Testis (tissue), 2 donors: ENCODE results near the gene GABRA5.

ENCODE experiments used
- POLR2A ChIP-seq: fragments of 450-650 bp; IDR thresholded peaks from one replicate; pipeline ENCODE4 v1.6.1; 2017; ENCODE audit warnings: antibody characterized with exemption, mild to moderate bottlenecking, moderate library complexity
- TF ChIP-seq, protein P1 (sequence below), 3 experiments: fragments of 450-650 bp in 2 of 3; fragments of 200-600 bp in 1 of 3; sonication (generic) in 1 of 3; IDR thresholded peaks; one replicate each; pipeline ENCODE4 v1.5.1; 2016 to 2019; ENCODE audit warnings: antibody characterized with exemption in 3 of 3, mild to moderate bottlenecking in 2 of 3, moderate library complexity in 1 of 3

GRCh38 chr15:26870346-26870745, 3.5 kb downstream of the GABRA5 start:
- TF ChIP-seq, protein P1, sequence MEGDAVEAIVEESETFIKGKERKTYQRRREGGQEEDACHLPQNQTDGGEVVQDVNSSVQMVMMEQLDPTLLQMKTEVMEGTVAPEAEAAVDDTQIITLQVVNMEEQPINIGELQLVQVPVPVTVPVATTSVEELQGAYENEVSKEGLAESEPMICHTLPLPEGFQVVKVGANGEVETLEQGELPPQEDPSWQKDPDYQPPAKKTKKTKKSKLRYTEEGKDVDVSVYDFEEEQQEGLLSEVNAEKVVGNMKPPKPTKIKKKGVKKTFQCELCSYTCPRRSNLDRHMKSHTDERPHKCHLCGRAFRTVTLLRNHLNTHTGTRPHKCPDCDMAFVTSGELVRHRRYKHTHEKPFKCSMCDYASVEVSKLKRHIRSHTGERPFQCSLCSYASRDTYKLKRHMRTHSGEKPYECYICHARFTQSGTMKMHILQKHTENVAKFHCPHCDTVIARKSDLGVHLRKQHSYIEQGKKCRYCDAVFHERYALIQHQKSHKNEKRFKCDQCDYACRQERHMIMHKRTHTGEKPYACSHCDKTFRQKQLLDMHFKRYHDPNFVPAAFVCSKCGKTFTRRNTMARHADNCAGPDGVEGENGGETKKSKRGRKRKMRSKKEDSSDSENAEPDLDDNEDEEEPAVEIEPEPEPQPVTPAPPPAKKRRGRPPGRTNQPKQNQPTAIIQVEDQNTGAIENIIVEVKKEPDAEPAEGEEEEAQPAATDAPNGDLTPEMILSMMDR (IDR thresholded peaks at IDR 0.05): no peak
- TF ChIP-seq POLR2A: no peak
